Suppressor macrophage (primary cell): ENCODE data around the gene ZNF789.
A peak's percentile ranks its signal among the peaks of the same experiment; 100 is the strongest.
"Not testable (repeated sequence)": the region's sequence is repeated elsewhere in the genome, so short reads cannot be mapped to it uniquely, and the experiment has no call there.

Experiments used
- DNase-seq, 4 experiments: peaks; one replicate each; pipeline ENCODE4 v3.0.0-alpha.2; 2020 to 2022
- total RNA-seq, 17 experiments: gene quantifications; one replicate each; lab custom pipeline; 2026; ENCODE audit warnings: mixed read lengths in 6 of 17, inconsistent platforms in 3 of 17; lab: John Stamatoyannopoulos, UW

ZNF789 gene
- 2.4 to 27.7 (median 14.1) reads per million in 17 experiments for total RNA-seq

DNA sequence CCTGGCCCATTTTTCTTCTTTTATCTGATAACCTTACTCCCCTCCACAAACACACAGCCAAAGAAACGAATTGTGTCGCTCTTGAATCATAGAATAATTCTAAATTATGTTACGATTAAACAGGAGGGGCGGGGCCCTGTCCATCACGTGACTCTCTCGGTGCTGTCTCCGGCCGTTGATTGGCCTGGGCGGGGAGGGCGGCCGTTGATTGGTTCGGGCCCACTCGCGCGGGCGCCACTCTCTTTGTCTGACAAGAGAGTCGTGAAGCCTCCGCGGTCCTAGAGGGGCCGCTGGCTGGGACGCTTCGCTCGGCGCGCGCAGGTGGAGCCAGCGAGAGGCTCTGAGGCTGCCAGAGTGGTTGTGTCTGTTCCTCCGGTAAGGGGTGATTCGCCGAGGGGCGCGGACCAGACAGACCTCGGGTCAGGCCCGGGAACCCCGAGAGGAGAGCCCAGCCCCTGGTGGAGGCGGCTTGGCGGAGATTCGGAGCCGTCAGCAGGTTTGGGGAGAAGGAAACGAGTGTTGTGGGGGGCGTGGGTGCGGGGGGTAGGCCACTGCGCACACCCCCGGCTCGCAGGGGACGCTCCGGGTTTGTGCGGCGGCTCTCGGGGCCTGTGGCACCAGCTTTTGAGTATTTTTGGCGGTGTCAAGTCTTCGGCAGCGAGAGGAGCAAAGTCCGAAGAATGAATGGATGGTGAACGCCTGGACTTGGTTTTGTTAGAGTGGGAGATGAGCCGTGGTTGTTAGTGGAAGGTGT, at the start of gene ZNF789:
Gene ZNF789 (plus strand): TSS at position 330 of the 754 bp plus-strand sequence. CDS start 3,567 bp downstream, outside the sequence.
- DNase-seq: peak; percentile 97 to 99 (median 98)

DNA sequence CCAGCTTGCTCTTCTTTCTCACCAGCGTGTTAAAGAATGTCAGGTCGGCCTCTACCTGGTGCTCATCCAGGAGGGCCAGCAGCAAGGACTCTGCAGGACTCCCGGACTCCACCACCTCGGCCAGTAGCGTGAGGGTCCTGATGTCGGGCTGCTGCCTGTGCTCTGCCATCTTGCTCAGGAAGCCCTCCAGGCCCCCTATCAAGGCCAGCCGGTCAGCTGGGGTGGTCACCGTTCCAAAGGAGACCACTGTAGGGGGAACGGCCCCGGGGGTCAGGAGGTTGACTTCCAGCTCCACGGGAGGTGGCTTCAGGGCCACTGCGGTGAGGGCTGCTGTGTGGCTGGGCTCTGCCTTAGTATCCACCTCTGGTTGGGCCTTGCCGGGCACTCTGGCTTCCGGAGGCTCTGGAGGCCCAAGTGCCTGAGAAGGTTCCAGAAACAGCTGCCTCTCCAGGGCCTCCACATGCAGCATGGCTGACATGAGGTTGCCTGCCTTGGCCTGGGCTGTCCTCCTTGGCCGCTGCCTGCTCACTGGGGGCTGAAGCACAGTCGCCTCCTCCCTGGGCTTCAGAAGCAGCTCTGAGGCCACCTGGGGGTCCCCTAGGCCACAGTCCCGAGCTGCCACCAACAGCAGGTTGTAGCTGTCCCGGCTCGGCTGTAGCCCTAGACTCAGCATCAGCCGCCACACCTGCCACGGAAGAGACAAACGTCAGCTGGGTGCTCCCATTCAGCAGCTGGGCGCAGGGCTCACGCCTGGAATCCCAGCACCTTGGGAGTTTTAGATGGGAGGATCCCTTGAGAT, 47.6 kb upstream of the ZNF789 start:
- no peak for DNase-seq

DNA sequence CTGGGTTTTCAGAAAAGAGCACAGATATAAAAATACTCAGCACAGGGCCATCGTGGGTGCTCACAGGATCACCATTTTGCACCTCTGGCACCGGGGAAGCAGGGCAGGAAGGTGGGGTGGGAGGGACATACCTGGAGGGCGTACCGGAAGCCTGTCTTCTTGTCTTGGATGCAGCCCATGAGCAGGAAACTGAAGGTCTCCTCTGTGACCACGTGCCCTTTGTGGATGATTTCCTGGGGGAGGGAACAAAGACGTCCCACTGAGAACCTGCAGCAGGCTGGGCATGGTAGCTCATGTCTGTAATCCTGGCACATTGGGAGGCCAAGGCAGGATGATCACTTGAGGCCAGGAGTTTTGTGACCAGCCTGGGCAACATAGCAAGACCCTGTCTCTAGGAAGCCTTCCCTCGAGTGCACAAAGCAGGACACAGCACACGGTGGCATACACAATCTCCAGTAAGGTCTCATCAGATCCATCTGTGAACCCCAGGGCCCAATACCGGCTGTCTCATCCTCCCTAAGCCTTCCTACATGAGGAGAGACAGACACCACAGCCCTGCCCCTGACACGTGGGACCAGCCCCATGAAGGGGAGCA, 43.6 kb upstream of the ZNF789 start:
- DNase-seq: no peak

GRCh38 chr7:99429756-99430155, 42.9 kb upstream of the ZNF789 start:
- DNase-seq: no peak

- not testable (repeated sequence) for DNase-seq
Observed at GRCh38 chr7:99431756-99432540, 40.7 kb upstream of the ZNF789 start.

GRCh38 chr7:99433158-99433557, 39.5 kb upstream of the ZNF789 start:
- DNase-seq: no peak

- DNase-seq: no peak
Observed at GRCh38 chr7:99437946-99438572, 34.6 kb upstream of the ZNF789 start.

DNA sequence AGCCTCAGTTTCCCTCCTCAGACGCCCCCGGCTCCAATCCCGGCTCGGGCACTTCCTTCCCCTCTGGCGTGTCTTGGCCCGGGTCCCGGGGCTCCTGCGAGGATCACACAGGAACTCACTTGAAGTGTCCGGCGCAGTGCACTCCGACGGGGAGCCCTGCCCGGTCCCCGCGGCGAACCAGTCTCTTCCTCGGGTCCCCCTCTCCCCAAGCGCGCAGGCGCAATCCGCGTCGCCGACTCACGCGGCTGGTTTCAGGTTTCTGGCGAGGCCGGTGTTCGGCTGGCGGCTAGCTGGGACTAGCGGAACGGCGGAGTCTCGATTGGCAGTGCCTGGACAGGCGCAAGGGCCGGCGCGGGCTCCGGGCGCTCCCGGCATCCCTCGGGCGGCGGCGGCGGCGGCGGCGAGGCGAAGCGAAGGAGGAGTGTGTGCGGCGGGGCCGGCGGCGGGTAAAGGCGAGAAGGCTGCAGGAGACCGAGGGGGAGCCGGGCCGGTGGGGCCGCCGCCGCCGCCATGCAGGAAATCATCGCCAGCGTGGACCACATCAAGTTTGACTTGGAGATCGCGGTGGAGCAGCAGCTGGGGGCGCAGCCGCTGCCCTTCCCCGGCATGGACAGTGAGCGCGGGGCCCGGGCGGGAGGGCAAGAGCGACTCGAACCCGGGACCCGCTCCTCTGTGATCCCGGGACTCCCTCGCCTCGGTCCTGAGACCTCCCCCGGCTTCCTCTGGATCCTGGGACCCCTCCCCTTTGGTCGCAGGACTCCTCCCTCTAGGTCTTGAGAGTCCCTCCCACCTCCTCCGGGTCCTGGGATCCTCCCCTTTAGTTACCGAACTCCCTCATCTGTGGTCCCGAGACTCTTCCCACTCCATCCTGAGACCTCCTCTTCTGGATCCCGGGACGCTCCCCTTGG, 33.9 kb upstream of the ZNF789 start, which contains the start of the genes CPSF4 and PTCD1:
Gene CPSF4 (plus strand): TSS at position 371 of the 908 bp plus-strand sequence. CDS start 140 bp downstream, at position 511.
Gene PTCD1 (minus strand): TSS at position 226 of the 908 bp plus-strand sequence. CDS start 3,556 bp downstream, outside the sequence.
- peak; percentile 96 to 98 (median 98) for DNase-seq

- no peak for DNase-seq
Observed at GRCh38 chr7:99440195-99440594, 32.5 kb upstream of the ZNF789 start.

GRCh38 chr7:99446096-99446495, 26.6 kb upstream of the ZNF789 start:
- no peak for DNase-seq

GRCh38 chr7:99447943-99448342, 24.7 kb upstream of the ZNF789 start:
- DNase-seq: peak in 2 of 4 experiments; percentile 13 to 30

DNA sequence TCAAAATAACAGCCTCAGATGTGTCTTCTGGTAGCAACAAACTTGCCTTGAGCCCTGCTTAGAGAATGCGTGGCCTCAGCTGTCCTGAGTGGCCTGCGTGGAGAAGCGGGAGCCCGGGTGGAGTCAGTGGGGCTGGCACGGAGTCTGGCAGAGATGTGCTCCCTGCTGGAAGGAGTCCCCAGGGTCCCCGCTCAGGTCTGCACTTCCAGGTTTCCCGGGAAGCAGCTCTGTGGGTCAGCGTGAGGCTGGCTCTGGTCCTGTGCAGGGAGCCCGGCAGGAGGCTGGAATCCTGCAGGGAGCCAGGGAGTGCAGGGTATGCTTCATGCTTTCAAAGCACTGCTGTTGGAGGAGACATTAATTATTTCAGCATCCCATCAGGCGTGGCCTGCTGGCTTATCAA, 23.8 kb upstream of the ZNF789 start:
- DNase-seq: no peak

GRCh38 chr7:99449326-99449725, 23.4 kb upstream of the ZNF789 start:
- DNase-seq: no peak

- no peak for DNase-seq
Observed at GRCh38 chr7:99451936-99452335, 20.8 kb upstream of the ZNF789 start.

DNA sequence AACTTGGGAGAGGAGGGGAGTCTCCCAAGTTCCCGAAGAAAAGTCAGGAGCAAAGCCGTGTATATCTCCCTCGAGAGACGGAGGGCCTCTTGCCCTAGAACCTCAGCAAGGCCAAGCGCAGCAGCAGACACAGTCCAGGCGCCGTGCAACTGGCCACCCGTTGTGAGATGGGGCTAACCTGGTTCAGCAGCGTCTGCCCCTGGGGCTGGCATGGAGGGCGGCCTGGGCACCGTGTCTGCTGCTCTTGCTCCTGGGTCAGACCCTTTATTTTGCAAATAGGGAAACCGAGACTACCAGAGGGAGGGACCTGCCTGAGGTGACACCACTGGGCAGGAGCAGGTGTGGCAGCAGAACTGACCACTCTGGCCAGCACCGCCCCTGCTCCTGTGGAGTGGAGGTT, 20.1 kb upstream of the ZNF789 start:
- no peak for DNase-seq

GRCh38 chr7:99453105-99453504, 19.6 kb upstream of the ZNF789 start:
- DNase-seq: no peak

GRCh38 chr7:99455874-99456273, 16.8 kb upstream of the ZNF789 start:
- no peak for DNase-seq

GRCh38 chr7:99456288-99456687, 16.4 kb upstream of the ZNF789 start:
- no peak for DNase-seq

DNA sequence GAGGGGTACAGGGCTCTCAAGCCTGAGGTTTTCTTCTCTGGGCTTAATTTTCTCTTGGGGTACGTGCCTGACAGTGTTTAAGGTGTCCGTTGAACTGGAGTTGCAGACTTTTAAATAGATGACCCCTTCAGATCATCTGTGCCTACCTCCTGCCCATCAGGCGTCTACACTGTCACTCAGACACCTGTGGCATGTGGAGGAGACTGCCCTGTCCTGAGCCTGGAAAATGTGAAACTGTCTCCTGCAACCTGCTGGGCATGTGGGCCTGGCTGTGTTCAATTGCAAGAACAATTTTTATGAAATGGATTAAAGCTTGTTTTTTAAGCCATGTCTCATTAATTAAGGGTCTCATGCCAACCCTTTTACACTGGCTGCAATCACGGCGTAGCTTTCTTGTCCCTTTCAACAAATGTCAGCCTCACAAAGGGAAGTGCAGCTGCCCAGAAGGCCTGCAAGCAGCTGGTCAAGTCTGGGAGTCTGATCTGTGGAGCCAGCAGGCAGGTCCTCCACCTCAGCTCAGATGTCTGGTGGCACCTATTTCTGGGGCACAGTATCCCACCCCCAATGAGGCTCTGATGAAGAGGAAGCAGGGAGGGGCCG, 15.5 kb upstream of the ZNF789 start:
- DNase-seq: no peak
